Measurements from ENCODE around the gene SLC12A7.

DNA sequence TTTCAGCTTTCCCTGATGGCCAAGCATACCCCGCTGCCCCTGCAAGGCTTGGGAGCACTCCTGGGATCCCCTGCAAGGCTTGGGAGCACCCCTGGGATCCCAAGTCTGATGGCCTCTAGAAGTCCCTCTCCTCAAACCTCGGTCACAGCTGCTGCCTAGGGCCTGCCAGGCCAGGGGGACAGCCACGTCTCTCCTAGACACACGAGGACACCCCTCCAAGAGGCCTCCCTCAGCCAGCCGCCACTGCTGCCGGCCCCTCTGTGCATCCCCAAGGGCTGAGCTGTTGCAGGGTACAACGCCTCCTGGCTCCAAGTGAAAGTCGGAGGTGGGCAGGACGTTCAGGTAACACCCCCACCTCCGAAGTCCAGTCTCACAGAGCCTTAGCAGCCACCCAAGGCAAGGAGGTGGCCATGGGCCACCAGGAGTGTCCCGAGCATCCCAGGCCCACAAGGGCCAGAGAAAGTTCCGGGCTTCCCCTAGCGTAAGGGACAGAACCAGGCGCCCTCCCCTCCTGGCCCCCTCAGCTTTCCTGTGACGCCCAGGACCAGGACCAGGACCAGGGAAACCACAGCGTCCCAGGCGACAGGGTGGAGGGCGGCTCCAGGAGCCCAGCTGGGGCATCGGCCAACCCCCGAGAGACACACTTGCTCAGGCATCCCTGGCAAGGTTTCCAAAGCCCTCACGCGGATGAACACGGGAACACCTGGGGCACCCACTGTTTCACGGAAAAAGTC lies 17.3 kb upstream of the SLC12A7 start:
- TF ChIP-seq, protein P1, sequence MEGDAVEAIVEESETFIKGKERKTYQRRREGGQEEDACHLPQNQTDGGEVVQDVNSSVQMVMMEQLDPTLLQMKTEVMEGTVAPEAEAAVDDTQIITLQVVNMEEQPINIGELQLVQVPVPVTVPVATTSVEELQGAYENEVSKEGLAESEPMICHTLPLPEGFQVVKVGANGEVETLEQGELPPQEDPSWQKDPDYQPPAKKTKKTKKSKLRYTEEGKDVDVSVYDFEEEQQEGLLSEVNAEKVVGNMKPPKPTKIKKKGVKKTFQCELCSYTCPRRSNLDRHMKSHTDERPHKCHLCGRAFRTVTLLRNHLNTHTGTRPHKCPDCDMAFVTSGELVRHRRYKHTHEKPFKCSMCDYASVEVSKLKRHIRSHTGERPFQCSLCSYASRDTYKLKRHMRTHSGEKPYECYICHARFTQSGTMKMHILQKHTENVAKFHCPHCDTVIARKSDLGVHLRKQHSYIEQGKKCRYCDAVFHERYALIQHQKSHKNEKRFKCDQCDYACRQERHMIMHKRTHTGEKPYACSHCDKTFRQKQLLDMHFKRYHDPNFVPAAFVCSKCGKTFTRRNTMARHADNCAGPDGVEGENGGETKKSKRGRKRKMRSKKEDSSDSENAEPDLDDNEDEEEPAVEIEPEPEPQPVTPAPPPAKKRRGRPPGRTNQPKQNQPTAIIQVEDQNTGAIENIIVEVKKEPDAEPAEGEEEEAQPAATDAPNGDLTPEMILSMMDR (IDR thresholded peaks at IDR 0.05 in 8 of 11, conservative IDR thresholded peaks at IDR 0.05 in 3 of 11): no peak
- TF ChIP-seq POLR2AphosphoS5 (IDR thresholded peaks at IDR 0.05): no peak
- no peak for TF ChIP-seq POLR2A (IDR thresholded peaks at IDR 0.05)

Data from spleen (tissue), 7 donors.